IMR-90 (cell line): Measurements from ENCODE around the gene TMEM212. TPM values are rescaled to one million over a fixed set of nuclear protein-coding genes. Genes with fewer than 3 reads are reported as not detected.
A peak's percentile ranks its signal among the peaks of the same experiment; 100 is the strongest.

Experiments
- ATAC-seq: fragments of 200-7000 bp; cut with Tn5 transposase; 2 replicates; pipeline ENCODE4 v1.9.1; 2020; ENCODE audit warnings: low read depth, mild to moderate bottlenecking, moderate library complexity
- BruUV-seq: library from RNA; stranded (reverse); fragments of 400-500 nt; replicated peaks from 2 replicates; lab custom pipeline; 2021; lab: Mats Ljungman, UMichigan
- CTCF ChIA-PET: fragments of 300-600 bp; formaldehyde crosslinking; extraction: SDS; loops from one replicate; lab custom pipeline; 2021; ENCODE audit warnings: antibody characterized with exemption; lab: Yijun Ruan, JAX
- POLR2A ChIA-PET: fragments of 300-600 bp; sonication (Branson Sonifier 250); formaldehyde crosslinking; loops from one replicate; lab custom pipeline; 2022; ENCODE audit warnings: antibody characterized with exemption; ENCODE audit not compliant: unreplicated experiment; lab: Charles Lee
- DNase-seq: peaks from one replicate; pipeline ENCODE4 v3.0.0; 2013
- H2AFZ ChIP-seq: replicated peaks from 2 replicates; pipeline ENCODE3; 2013; ENCODE audit warnings: low read length, mild to moderate bottlenecking; ENCODE audit not compliant: poor library complexity
- H2AK5ac ChIP-seq: 2 replicates; pipeline ENCODE4 v1.6.1; 2013; ENCODE audit warnings: low read depth, low read length, inconsistent platforms
- H2AK9ac ChIP-seq: replicated peaks from 2 replicates; pipeline ENCODE3; 2013; ENCODE audit warnings: mild to moderate bottlenecking, low read depth, low read length, moderate library complexity; ENCODE audit not compliant: poor library complexity
- H2BK120ac ChIP-seq: 2 replicates; pipeline ENCODE4 v1.6.1; 2013; ENCODE audit warnings: low read depth, low read length, inconsistent platforms
- H2BK15ac ChIP-seq: 3 replicates; pipeline ENCODE4 v1.6.1; 2013; ENCODE audit warnings: low read depth, low read length, inconsistent platforms
- H2BK20ac ChIP-seq: 2 replicates; pipeline ENCODE4 v1.6.1; 2013; ENCODE audit warnings: low read depth, mild to moderate bottlenecking, inconsistent platforms, low read length, moderate library complexity
- H2BK5ac ChIP-seq: 2 replicates; pipeline ENCODE4 v1.6.1; 2013; ENCODE audit warnings: mild to moderate bottlenecking, low read depth, low read length, inconsistent platforms; ENCODE audit not compliant: poor library complexity, severe bottlenecking
- H3K14ac ChIP-seq: replicated peaks from 2 replicates; pipeline ENCODE4 v1.6.1; 2013; ENCODE audit warnings: low read depth, low read length, inconsistent platforms
- H3K18ac ChIP-seq: 2 replicates; pipeline ENCODE4 v1.6.1; 2013; ENCODE audit warnings: low read depth, low read length, control low read depth
- H3K23ac ChIP-seq: 2 replicates; pipeline ENCODE4 v1.6.1; 2013; ENCODE audit warnings: low read depth, low read length, inconsistent platforms
- H3K27ac ChIP-seq: 2 replicates; pipeline ENCODE4 v1.5.1; 2013; ENCODE audit warnings: mild to moderate bottlenecking, control low read depth, low read length; ENCODE audit not compliant: insufficient read depth
- H3K27me3 ChIP-seq: 2 replicates; pipeline ENCODE4 v1.6.1; 2013; ENCODE audit warnings: low read length; ENCODE audit not compliant: control insufficient read depth, insufficient read depth
- H3K36me3 ChIP-seq: 2 replicates; pipeline ENCODE4 v1.6.1; 2013; ENCODE audit warnings: low read length, mixed read lengths; ENCODE audit not compliant: control insufficient read depth, insufficient read depth
- H3K4ac ChIP-seq: 2 replicates; pipeline ENCODE4 v1.6.1; 2013; ENCODE audit warnings: low read depth, low read length, inconsistent platforms
- H3K4me1 ChIP-seq: 2 replicates; pipeline ENCODE4 v1.6.1; 2013; ENCODE audit warnings: low read length, mixed read lengths; ENCODE audit not compliant: control insufficient read depth, insufficient read depth
- H3K4me2 ChIP-seq: 2 replicates; pipeline ENCODE4 v1.6.1; 2013; ENCODE audit warnings: low read depth, mild to moderate bottlenecking, control low read depth, low read length, moderate library complexity
- H3K4me3 ChIP-seq: 2 replicates; pipeline ENCODE4 v1.5.1; 2013; ENCODE audit warnings: low read depth, mild to moderate bottlenecking, control low read depth, low read length, moderate library complexity; ENCODE audit not compliant: insufficient read depth
- H3K56ac ChIP-seq: 2 replicates; pipeline ENCODE4 v1.6.1; 2013; ENCODE audit warnings: low read length, inconsistent platforms; ENCODE audit not compliant: insufficient read depth; ENCODE audit errors: extremely low read depth
- H3K79me1 ChIP-seq, 2 experiments: 2 replicates each; pipeline ENCODE4 v1.6.1; 2013; ENCODE audit warnings: low read length in 2 of 2, inconsistent platforms in 1 of 2, low read depth in 1 of 2
- H3K9ac ChIP-seq: 2 replicates; pipeline ENCODE4 v1.6.1; 2013; ENCODE audit warnings: low read depth, low read length, control low read depth
- H3K9me1 ChIP-seq: 2 replicates; pipeline ENCODE4 v1.6.1; 2013; ENCODE audit warnings: low read length, inconsistent platforms; ENCODE audit not compliant: insufficient read depth
- H3K9me3 ChIP-seq: 2 replicates; pipeline ENCODE4 v1.6.1; 2013; ENCODE audit warnings: low read length; ENCODE audit not compliant: control insufficient read depth, insufficient read depth
- H4K20me1 ChIP-seq: 2 replicates; pipeline ENCODE4 v1.6.1; 2013; ENCODE audit warnings: low read length, inconsistent platforms; ENCODE audit not compliant: insufficient read depth
- H4K5ac ChIP-seq: 2 replicates; pipeline ENCODE4 v1.6.1; 2013; ENCODE audit warnings: mild to moderate bottlenecking, low read depth, low read length, control low read depth
- H4K8ac ChIP-seq, 2 experiments: 2 replicates each; pipeline ENCODE4 v1.6.1; 2013; ENCODE audit warnings: low read depth in 2 of 2, low read length in 2 of 2, control low read depth in 1 of 2, inconsistent platforms in 1 of 2
- H4K91ac ChIP-seq: 2 replicates; pipeline ENCODE4 v1.6.1; 2013; ENCODE audit warnings: low read depth, low read length, inconsistent platforms; ENCODE audit not compliant: insufficient read depth
- BHLHE40 ChIP-seq: fragments of 150-350 bp; IDR thresholded peaks from 2 replicates; pipeline ENCODE4 v1.6.1; 2016; ENCODE audit warnings: mild to moderate bottlenecking, low read depth, low read length
- FOS ChIP-seq: fragments of 150-350 bp; IDR thresholded peaks from 2 replicates; pipeline ENCODE4 v1.6.1; 2016; ENCODE audit warnings: low read depth, low read length
- MAFK ChIP-seq: IDR thresholded peaks from 2 replicates; pipeline ENCODE4 v1.6.1; 2012; ENCODE audit warnings: low read depth, low read length, improper control_type of control experiment
- MAZ ChIP-seq: IDR thresholded peaks from 2 replicates; pipeline ENCODE4 v1.6.1; 2012; ENCODE audit warnings: low read depth, mild to moderate bottlenecking, low read length, improper control_type of control experiment, moderate library complexity, borderline replicate concordance
- NFE2L2 ChIP-seq: fragments of 150-350 bp; IDR thresholded peaks from 2 replicates; pipeline ENCODE4 v1.6.1; 2016; ENCODE audit warnings: low read depth, mild to moderate bottlenecking, low read length
- POLR2A ChIP-seq: IDR thresholded peaks from 2 replicates; pipeline ENCODE4 v1.6.1; 2012; ENCODE audit warnings: mild to moderate bottlenecking, low read depth, low read length
- RAD21 ChIP-seq: IDR thresholded peaks from 2 replicates; pipeline ENCODE4 v1.6.1; 2012; ENCODE audit warnings: low read length, improper control_type of control experiment
- RFX5 ChIP-seq: IDR thresholded peaks from 2 replicates; pipeline ENCODE4 v1.8.0; 2012; ENCODE audit warnings: low read depth, mild to moderate bottlenecking, low read length, moderate library complexity
- WGBS, 2 experiments: methylation state at CpG; one replicate each; pipeline versions ENCODE4 v1.1.5 to v1.1.7; 2013; ENCODE audit warnings: missing lambda C conversion rate in 2 of 2; ENCODE audit not compliant: insufficient read length in 1 of 2; ENCODE audit errors: extremely low coverage in 2 of 2; 5-methylcytosine and 5-hydroxymethylcytosine counted together
- dilution Hi-C: fragments of 300-500 bp; cut with HindIII; formaldehyde crosslinking; loops from one replicate; pipeline ENCODE4 v1.14.3; 2018; ENCODE audit warnings: low sequenced_read_pairs; ENCODE audit not compliant: unreplicated experiment
- in situ Hi-C: fragments of 300-500 bp; cut with MboI; formaldehyde crosslinking; loops from 3 replicates; pipeline ENCODE4 v1.14.3; 2019; ENCODE audit warnings: low sequenced_read_pairs, inconsistent platforms, mixed read lengths
- intact Hi-C: fragments of 100-400 bp; cut with micrococcal nuclease; formaldehyde crosslinking; loops from 2 replicates; pipeline ENCODE4 v1.10.0; 2022
- polyA plus RNA-seq, 3 experiments: library from polyadenylated mRNA; depleted of rRNA; stranded (reverse); fragments of >200 nt; gene quantifications; 2 replicates each; pipeline ENCODE4 v1.2.3, GENCODE V29; 2012; ENCODE audit warnings: low replicate concordance in 1 of 3
- total RNA-seq: library from RNA; depleted of rRNA; stranded (reverse); fragments of >200 nt; gene quantifications from 2 replicates; pipeline ENCODE4 v1.2.3, GENCODE V29; 2012
- TF ChIP-seq, protein P1 (sequence below): fragments of 150-350 bp; IDR thresholded peaks from 2 replicates; pipeline ENCODE4 v1.6.1; 2016; ENCODE audit warnings: low read depth, mild to moderate bottlenecking, low read length, moderate library complexity, borderline replicate concordance

TMEM212 gene
- total and polyA plus RNA-seq, 2 of the 4 experiments (the other 2 are of a cell fraction): not detected

GRCh38 chr3:171862993-171863521 lies 19.9 kb downstream of the TMEM212 start:
- Histone ChIP-seq H2BK20ac (peak overlapping the region; percentile 68; the same call in 1 of the 2 replicates), H3K9me3 (no peaks in the 10 kb centered on the region), H3K27ac (peak overlapping the region; percentile 66; the same call in 1 of the 2 replicates), H3K27me3 (no peaks in the 10 kb centered on the region), H4K20me1 (no peaks in the 10 kb centered on the region), H2BK5ac (peak overlapping the region; percentile 41), H3K4me2 (peak overlapping the region; percentile 67), H3K18ac (peak overlapping the region; percentile 73), H3K4me3 (no peak overlapping the region), H4K91ac (peak overlapping the region; percentile 74), H3K56ac (no peak overlapping the region), H3K4me1 (peaks cover 12% of the 10 kb centered on the region), H3K79me1 (no peaks in the 10 kb centered on the region), H3K9ac (no peak overlapping the region), H3K14ac (peak overlapping the region; percentile 42; the same call in 1 of the 2 replicates), H3K23ac (no peak overlapping the region), H2AK9ac (no peak overlapping the region), H2BK120ac (peak overlapping the region; percentile 84), H4K5ac (peak overlapping the region; percentile 28; the same call in 1 of the 2 replicates), H3K4ac (peak overlapping the region; percentile 71), H2BK15ac (peak overlapping the region; percentile 4; the same call in 1 of the 3 replicates), H2AFZ (peak overlapping the region; percentile 74), H2AK5ac (no peak overlapping the region), H4K8ac (peak overlapping the region in 1 of 2 experiments; percentile 79; a peak in 2 of 4 replicates), H3K36me3 (no peaks in the 10 kb centered on the region), H3K9me1 (peaks cover 6% of the 10 kb centered on the region)
- DNase-seq (peak; percentile 50), ATAC-seq (peak; percentile 72)
- TF ChIP-seq FOS (no peak), RAD21 (no peak), RFX5 (no peak), MAFK (no peak), BHLHE40 (no peak), NFE2L2 (no peak), POLR2A (no peak), MAZ (no peak)
- TF ChIP-seq, protein P1, sequence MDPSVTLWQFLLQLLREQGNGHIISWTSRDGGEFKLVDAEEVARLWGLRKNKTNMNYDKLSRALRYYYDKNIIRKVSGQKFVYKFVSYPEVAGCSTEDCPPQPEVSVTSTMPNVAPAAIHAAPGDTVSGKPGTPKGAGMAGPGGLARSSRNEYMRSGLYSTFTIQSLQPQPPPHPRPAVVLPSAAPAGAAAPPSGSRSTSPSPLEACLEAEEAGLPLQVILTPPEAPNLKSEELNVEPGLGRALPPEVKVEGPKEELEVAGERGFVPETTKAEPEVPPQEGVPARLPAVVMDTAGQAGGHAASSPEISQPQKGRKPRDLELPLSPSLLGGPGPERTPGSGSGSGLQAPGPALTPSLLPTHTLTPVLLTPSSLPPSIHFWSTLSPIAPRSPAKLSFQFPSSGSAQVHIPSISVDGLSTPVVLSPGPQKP: no peak
- BruUV-seq: no TSS peak
- CTCF ChIA-PET: no interaction called here
- no CpG with 5 or more reads among the region's 11 CpGs for WGBS, 2 experiments
- POLR2A ChIA-PET: no interaction called here
- in situ Hi-C loops (no loop called here), dilution Hi-C loops (no loop called here), intact Hi-C loops (no loop called here)
